DMS153 (cell line): ENCODE data around the gene CTTNBP2.

Experiments used
- DNase-seq: peaks from one replicate; lab custom pipeline; 2025; lab: John Stamatoyannopoulos, UW

Gene CTTNBP2, protein sequence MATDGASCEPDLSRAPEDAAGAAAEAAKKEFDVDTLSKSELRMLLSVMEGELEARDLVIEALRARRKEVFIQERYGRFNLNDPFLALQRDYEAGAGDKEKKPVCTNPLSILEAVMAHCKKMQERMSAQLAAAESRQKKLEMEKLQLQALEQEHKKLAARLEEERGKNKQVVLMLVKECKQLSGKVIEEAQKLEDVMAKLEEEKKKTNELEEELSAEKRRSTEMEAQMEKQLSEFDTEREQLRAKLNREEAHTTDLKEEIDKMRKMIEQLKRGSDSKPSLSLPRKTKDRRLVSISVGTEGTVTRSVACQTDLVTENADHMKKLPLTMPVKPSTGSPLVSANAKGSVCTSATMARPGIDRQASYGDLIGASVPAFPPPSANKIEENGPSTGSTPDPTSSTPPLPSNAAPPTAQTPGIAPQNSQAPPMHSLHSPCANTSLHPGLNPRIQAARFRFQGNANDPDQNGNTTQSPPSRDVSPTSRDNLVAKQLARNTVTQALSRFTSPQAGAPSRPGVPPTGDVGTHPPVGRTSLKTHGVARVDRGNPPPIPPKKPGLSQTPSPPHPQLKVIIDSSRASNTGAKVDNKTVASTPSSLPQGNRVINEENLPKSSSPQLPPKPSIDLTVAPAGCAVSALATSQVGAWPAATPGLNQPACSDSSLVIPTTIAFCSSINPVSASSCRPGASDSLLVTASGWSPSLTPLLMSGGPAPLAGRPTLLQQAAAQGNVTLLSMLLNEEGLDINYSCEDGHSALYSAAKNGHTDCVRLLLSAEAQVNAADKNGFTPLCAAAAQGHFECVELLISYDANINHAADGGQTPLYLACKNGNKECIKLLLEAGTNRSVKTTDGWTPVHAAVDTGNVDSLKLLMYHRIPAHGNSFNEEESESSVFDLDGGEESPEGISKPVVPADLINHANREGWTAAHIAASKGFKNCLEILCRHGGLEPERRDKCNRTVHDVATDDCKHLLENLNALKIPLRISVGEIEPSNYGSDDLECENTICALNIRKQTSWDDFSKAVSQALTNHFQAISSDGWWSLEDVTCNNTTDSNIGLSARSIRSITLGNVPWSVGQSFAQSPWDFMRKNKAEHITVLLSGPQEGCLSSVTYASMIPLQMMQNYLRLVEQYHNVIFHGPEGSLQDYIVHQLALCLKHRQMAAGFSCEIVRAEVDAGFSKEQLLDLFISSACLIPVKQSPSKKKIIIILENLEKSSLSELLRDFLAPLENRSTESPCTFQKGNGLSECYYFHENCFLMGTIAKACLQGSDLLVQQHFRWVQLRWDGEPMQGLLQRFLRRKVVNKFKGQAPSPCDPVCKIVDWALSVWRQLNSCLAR (N-terminal part only)

GRCh38 chr7:117873310-117874190 is at the start of gene CTTNBP2:
TSS of gene CTTNBP2 (minus strand) at chr7:117873441. CDS start at chr7:117873415, 26 bp downstream.
- no peak for DNase-seq

DNA sequence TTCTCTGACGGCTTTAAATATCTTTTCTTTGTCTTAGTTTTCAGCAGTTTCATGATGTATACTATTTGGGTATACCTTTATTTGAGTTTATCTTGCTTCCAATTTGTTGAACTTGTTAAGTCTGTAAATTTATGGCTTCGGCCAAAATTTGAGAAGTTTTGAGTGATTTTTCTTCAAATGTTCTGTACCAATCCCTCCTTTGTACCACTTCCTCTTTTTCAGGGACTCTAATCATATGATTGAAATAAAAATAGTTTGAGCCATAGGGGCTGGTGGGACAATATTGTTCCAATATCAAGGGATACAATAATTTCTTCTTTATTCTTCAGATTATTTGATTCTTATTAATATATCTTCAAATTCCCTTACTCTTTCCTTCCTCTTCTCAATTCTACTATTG is 43.1 kb upstream of the CTTNBP2 start:
- DNase-seq: no peak

DNA sequence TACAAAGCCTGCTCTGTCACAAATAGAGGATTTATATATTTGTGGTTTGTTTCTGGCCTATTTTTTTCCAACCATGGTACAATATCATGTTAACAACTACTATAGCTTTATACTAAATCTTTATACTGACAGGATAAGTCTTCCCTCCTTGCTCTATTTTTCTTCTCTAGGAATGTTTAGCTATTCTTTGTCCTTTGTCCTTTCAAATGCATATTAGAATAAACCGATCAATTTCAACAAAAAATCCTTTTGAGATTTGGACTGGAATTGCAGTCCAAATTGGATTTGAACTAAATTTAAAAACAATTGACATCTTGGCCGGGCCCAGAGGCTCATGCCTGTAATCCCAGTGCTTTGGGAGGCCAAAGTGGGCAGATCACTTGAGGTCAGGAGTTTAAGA is 39.2 kb upstream of the CTTNBP2 start:
- no peak for DNase-seq

GRCh38 chr7:117908031-117908795 is 35.0 kb upstream of the CTTNBP2 start:
- no peak for DNase-seq

DNA sequence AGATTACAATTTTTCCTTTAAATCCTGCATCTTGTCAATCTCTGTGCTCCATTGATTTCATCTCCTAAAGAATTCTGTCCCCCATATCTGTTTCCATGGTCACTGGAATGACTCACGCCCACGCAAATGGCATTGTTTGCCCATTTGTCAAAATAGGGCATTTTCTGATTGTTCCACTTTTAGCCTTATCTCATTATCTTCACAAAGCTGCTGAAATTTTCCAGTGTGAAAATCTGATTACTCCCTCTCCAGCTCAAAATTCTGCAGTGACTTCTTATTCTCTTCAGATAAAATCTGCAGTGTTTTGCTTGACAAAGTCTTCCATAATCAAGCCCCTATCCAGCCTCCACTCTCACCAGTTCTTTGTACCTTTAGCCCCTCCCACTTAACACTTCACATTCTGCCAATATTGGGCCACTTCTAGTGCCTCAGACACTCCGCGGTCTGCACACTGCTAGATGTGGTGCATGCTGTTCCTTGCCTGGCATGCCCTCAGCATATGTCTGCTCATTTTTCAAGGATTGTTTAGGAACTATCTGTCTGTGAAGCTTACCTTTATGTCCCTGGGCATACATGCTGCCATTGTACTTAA is 33.9 kb upstream of the CTTNBP2 start:
- no peak for DNase-seq

DNA sequence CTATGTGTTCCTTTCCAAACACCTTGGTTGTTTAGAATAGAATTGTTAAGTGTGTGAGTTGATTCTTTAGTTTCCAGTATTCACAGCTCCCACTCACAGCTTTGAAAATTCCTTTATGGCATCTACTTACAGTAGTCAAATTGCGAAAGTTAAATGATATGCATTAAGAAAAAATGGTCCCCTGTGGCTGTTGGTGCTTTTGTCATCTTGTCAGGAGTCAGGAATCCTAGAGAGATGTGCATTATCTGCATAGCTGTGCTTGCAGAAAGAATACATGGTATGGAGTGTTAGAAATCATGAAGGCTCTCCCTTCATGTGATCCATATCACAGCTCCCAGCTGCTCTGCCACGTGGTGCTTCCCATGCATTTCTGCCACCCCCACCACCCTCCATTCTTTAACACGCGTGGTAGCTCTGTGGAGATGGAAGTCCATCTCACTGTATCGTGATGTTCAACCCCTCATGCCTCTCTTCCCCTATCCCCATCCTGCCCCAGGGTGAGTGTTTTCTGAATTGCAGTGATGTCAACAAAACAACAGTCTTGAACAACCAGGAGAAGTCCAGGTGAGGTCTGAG is 29.2 kb upstream of the CTTNBP2 start:
- DNase-seq: no peak

DNA sequence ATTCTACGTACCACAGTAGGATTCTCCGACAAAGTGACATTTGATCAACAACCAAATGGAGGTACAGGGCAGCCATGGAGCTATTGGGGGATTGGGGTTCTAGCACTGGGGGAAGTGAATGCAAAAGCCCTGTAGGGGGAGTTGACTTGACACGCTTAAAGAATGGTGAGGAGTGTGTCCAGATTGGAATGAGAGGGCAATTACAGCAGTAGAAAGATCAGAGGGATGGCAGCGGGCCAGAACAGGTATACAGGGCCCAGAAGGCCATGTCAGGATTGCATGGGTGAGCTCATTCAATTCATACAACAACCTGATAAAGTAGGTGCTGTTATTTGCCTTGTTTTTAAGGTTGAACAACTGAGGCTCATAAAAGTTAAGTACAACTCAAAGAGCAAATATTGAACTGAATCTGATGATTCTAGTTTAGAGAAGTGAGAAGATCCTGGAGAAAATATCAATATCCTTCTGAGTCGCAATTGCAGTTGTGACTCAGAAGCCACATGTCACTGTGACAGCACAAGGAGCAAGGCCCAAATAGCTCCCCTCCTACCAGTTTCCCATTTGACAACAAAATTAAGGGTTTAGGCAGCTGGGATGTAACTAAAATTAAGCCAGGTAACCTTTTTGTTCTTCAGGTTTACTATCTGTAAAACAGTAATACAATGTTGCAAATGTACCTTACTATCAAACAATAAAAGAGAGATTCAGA is 28.0 kb upstream of the CTTNBP2 start:
- DNase-seq: peak; percentile 50

GRCh38 chr7:117896339-117896738 is 23.1 kb upstream of the CTTNBP2 start:
- DNase-seq: peak; percentile 2

GRCh38 chr7:117895276-117895675 is 22.0 kb upstream of the CTTNBP2 start:
- DNase-seq: no peak

- DNase-seq: no peak
Observed at GRCh38 chr7:117894037-117894436, 20.8 kb upstream of the CTTNBP2 start.

DNA sequence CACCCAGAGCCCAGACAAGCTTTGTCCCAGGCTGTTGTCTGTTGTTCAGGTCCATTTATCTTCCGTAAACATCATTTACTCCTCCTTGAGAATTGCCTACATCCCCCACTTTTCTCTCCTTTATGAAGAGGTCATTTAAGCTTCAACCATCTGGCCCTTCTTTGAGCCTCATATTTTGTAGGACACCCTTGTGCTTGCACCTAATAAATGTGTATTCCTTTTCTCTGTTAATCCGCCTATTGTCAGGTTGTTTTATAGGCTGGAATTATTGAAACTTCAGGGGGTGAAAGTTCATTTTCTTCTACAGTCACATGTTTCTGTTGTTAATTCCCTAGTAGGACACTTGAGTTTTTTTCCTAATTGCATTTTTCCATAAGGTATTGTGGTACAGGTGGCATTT is 19.6 kb upstream of the CTTNBP2 start:
- DNase-seq: no peak

DNA sequence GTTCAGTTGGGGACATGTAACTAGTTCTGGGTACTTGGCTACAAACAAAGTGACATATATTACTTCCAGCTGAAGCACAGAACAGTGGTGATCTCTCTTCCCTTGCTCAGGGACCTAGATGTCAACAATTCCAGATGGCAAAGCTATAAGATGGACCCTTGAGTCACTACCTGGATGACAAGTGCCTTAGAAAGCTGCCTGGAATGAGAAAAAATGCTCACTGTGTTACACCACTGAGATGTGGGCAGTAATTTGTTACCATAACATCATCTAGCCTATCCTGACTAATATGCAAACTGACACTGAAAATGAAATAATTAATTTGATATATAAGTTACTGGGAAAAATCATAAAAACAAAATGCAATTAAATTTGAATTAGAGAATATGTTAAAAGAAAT is 16.4 kb upstream of the CTTNBP2 start:
- no peak for DNase-seq

DNA sequence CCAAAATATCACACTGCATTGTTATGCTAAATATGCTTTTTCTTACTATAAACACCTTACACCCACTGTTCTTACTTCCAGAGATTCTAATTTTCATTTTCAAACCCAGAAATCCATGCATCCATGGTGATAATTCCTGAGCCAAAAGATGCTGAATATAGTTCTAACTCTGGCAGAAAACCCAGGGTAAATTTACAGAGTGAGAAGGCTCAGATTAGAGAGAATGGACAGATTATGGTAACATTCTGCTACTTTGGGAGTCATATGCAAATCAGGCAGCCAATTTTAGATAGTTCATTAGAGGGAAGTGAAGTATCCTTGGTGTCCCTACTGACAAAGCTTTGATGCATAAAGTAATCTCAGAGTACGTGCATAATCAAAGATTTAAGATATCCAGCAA is 15.4 kb upstream of the CTTNBP2 start:
- no peak for DNase-seq

DNA sequence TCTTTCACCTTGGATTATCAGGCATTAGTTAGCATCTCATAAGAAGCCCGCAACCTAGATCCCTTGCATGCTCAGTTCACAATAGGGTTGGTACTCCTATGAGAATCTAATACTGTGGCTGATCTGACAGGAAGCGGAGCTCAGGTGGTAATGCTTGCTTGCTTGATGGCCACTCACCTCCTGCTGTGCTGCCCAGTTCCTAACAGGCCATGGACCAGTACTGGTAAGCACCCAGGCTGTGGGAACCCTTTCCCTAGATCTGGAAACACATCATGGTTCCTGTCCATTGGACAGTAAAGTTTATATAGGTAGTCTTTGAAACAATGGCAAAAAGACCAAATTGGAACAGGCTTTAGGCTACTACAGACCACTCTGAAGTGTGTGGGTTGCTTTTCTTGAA is 9.4 kb upstream of the CTTNBP2 start:
- DNase-seq: no peak

- DNase-seq: no peak
Observed at GRCh38 chr7:117876761-117877160, 3.5 kb upstream of the CTTNBP2 start.

GRCh38 chr7:117875566-117875965 is 2.3 kb upstream of the CTTNBP2 start:
- no peak for DNase-seq

- no peak for DNase-seq
Observed at GRCh38 chr7:117874191-117874700, 1.0 kb upstream of the CTTNBP2 start.

DNA sequence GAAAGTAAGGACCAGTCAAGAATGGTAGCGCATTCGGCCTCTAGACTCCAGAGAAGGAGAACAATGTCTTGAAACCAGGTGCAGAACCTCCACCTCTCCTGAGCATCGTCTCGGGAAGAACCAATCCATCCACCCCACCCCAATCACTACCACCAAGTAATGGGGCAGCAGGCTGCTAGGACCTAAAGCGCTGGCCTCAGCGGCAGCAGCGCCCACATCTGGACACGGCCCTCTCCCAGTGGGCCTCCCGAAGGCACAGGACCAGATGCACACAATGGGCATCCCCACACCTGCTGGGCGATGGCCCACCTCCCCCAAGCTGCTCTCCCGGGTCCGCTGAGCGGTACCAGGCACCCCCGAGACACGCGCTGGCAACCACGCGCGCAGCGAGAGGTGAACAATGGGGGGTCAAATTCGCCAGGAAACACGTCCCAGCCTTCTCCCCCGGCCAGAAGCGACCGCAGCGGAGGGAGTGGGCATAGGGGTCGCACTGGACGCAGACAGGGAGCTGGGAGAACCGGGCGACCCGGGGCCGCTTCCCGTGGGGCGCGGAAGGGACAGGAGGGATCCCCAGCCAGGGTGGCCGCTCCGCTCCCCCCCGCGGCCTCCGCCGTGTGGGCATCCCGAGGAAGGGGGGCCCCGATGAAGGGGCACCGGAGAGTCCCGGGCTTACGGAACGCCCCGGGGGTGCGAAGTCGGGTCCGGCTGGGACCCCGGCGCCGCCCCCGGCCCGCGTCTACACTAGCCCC is 506 bp downstream of the CTTNBP2 start:
- no peak for DNase-seq
